Measurements from ENCODE around the gene SPAST. TPM values are rescaled to one million over a fixed set of nuclear protein-coding genes. Genes with fewer than 3 reads are reported as not detected.
"Not testable (repeated sequence)": the region's sequence is repeated elsewhere in the genome, so short reads cannot be mapped to it uniquely, and the experiment has no call there.

The SPAST gene
- total RNA-seq, 1 donor from 2014 or later: 8.7 TPM

GRCh38 chr2:32192418-32192817, 129.1 kb downstream of the SPAST start:
- Histone ChIP-seq H3K27ac (replicated peaks) (no peak overlapping the region), H3K9me3 (replicated peaks) (no peaks in the 10 kb centered on the region), H3K4me1 (peaks cover 1% of the 10 kb centered on the region), H3K27me3 (ENCODE audit: low read depth) (no peaks in the 10 kb centered on the region), H3K36me3 (peaks cover 43% of the 10 kb centered on the region), H3K4me3 (no peak overlapping the region)
- TF ChIP-seq CTCF (IDR thresholded peaks at IDR 0.05; ENCODE audit: borderline replicate concordance): no peak
- DNase-seq: no peak
- intact Hi-C loops (cut with micrococcal nuclease): no loop called here

- DNase-seq: no peak
- no peak for TF ChIP-seq CTCF (IDR thresholded peaks at IDR 0.05; ENCODE audit: borderline replicate concordance)
- no peak overlapping the region for H3K27ac ChIP-seq (replicated peaks)
- no peak overlapping the region for H3K4me3 ChIP-seq
- intact Hi-C loops (cut with micrococcal nuclease): no loop called here
- no peaks in the 10 kb centered on the region for H3K27me3 ChIP-seq (ENCODE audit: low read depth)
- no peaks in the 10 kb centered on the region for H3K9me3 ChIP-seq (replicated peaks)
- H3K4me1 ChIP-seq: peaks cover 3% of the 10 kb centered on the region
- peaks cover 71% of the 10 kb centered on the region for H3K36me3 ChIP-seq
Measured at GRCh38 chr2:32200814-32201213, 137.5 kb downstream of the SPAST start.

DNA sequence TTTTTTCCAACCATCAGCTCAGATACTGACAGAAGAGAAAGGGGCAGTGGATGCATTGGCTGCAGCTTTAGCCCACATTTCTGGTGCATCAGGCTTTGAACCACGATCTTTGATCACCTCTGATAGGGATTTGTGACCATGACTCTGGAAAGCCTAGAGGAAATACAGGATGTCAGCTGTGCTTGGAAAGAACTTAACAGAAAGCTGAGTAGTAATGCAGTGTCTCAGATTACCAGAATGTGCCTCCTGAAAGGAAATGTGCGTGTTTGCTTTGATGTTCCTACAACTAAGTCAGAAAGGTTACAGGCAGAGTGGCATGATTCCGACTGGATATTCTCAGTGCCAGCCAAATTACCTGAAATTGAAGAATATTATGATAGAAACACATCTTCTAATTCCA, 140.1 kb downstream of the SPAST start:
- peaks cover 59% of the 10 kb centered on the region for H3K36me3 ChIP-seq

More for the DNA sequence above, 140.1 kb downstream of the SPAST start:
- intact Hi-C loops (cut with micrococcal nuclease); H3K4me1 ChIP-seq; H3K27ac ChIP-seq (replicated peaks); H3K27me3 ChIP-seq (ENCODE audit: low read depth); H3K4me3 ChIP-seq; DNase-seq; H3K9me3 ChIP-seq (replicated peaks): not testable (repeated sequence)

Other genes with a start within 250 kb of the SPAST start
- gene MEMO1, start 52.5 kb upstream of the SPAST start, total RNA-seq: 41.9 TPM
- gene DPY30, start 23.8 kb upstream of the SPAST start, total RNA-seq: 37.5 TPM
- 13.4 TPM for gene SLC30A6, start 102.3 kb downstream of the SPAST start, total RNA-seq
- 0.96 TPM for gene NLRC4, start 201.3 kb downstream of the SPAST start, total RNA-seq
- 70.1 TPM for gene YIPF4, start 214.3 kb downstream of the SPAST start, total RNA-seq